Measurements from ENCODE around the gene RHO. TPM values are rescaled to one million over a fixed set of nuclear protein-coding genes. Genes with fewer than 3 reads are reported as not detected.
"Not testable (repeated sequence)": the region's sequence is repeated elsewhere in the genome, so short reads cannot be mapped to it uniquely, and the experiment has no call there.

The RHO gene
- total RNA-seq, 2 experiments from 2014 or later: not detected

DNA sequence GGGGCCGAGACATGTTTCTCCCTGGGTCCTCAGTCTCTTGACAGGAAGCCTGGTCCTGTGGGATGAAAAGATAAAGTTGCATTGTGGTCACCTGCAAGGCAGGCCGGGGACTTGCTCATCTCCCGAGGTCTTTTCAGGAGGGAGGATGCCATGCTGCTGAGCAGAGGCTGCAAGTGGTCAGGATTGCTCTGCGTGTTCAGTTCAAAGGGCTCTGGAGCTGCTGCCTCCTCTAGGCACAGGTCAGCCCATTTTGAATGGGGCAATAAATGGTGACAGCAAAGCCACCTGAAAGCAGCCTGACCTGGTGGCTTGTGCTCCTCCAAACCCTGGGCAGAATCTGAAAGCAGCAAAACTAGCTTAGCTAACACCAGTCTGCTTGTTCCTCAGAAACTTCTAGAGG is 37.4 kb upstream of the RHO start:
- CTCF ChIA-PET: interaction anchor here (1.0 to 1.7 kb wide), 2 partner anchors 10 to 447 kb away, joined by 3 to 6 read pairs; no protein-coding TSS in a partner anchor
- POLR2A ChIA-PET; H3K9me3 Mint-ChIP-seq; H3K27ac Mint-ChIP-seq; DNase-seq; H3K4me3 Mint-ChIP-seq; H3K4me1 Mint-ChIP-seq; H3K27me3 Mint-ChIP-seq; H3K36me3 Mint-ChIP-seq (ENCODE audit: low read depth): not testable (repeated sequence)

DNA sequence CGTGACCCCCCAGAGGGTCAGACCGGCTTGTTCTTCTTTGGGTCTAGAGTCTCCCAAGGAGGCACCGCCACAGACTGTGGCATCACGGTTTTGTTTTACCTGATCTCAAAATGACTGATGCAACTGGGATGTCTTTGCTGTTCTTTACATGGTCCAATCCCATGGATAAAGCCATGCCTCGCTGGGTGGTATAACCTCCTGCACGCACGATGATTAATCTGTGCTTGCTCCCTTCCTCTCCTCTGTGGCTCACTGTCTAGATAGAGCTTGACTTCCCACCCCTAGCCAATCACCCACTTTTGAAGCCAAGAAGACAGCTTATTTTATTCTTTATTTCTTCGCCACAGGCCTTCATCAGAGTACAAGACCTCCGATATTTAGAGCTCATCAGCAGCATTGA is 36.6 kb upstream of the RHO start:
- Mint-ChIP-seq H3K27ac (no peak overlapping the region), H3K9me3 (no peaks in the 10 kb centered on the region), H3K4me1 (no peaks in the 10 kb centered on the region), H3K36me3 (ENCODE audit: low read depth) (no peaks in the 10 kb centered on the region), H3K27me3 (no peaks in the 10 kb centered on the region), H3K4me3 (no peak overlapping the region)
- DNase-seq: no peak
- CTCF ChIA-PET: interaction anchor here (0.5 to 1.6 kb wide), 4 partner anchors 9 to 154 kb away, joined by 3 to 5 read pairs (median 3); no protein-coding TSS in a partner anchor
- POLR2A ChIA-PET: no interaction called here

- DNase-seq: no peak
- no peaks in the 10 kb centered on the region for H3K9me3 Mint-ChIP-seq
- no peaks in the 10 kb centered on the region for H3K36me3 Mint-ChIP-seq (ENCODE audit: low read depth)
- ChIA-PET POLR2A (no interaction called here), CTCF (interaction anchor here (0.6 to 1.6 kb wide), 5 partner anchors 10 to 93 kb away, joined by 3 to 5 read pairs (median 3); no protein-coding TSS in a partner anchor)
- no peaks in the 10 kb centered on the region for H3K4me1 Mint-ChIP-seq
- no peak overlapping the region for H3K27ac Mint-ChIP-seq
- no peaks in the 10 kb centered on the region for H3K27me3 Mint-ChIP-seq
- no peak overlapping the region for H3K4me3 Mint-ChIP-seq
Observed at GRCh38 chr3:129492691-129493090, 35.7 kb upstream of the RHO start.

- ChIA-PET CTCF (interaction anchor here (0.6 to 1.6 kb wide), 5 partner anchors 13 to 93 kb away, joined by 3 to 5 read pairs (median 3); no protein-coding TSS in a partner anchor), POLR2A (no interaction called here)
- Mint-ChIP-seq H3K36me3 (ENCODE audit: low read depth) (no peaks in the 10 kb centered on the region), H3K27ac (no peak overlapping the region), H3K27me3 (no peaks in the 10 kb centered on the region), H3K9me3 (no peaks in the 10 kb centered on the region), H3K4me1 (no peaks in the 10 kb centered on the region), H3K4me3 (no peak overlapping the region)
- DNase-seq: no peak
Observed at GRCh38 chr3:129493206-129493605, 35.2 kb upstream of the RHO start.

DNA sequence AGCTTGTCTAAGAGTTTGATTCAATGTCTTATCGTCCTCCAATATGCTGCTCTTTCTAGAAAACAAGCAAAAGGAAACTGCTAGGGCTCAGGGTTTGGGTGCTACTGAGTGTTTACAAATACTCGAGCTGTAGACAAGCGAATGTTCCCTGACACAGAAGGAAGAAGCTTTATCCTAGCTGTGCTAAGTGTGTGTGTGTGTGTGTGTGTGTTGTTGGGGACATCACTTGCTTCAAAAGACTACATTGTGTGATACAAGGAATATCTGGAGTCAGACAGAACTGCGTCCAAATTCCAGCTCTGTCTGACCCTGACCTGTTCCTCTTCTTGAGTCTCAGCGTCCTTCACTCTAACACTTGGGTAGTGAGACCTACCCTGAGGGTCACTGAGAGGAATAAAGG is 33.9 kb upstream of the RHO start:
- H3K36me3 Mint-ChIP-seq (ENCODE audit: low read depth); H3K9me3 Mint-ChIP-seq; POLR2A ChIA-PET; H3K4me3 Mint-ChIP-seq; H3K27me3 Mint-ChIP-seq; H3K27ac Mint-ChIP-seq; CTCF ChIA-PET; DNase-seq; H3K4me1 Mint-ChIP-seq: not testable (repeated sequence)

DNA sequence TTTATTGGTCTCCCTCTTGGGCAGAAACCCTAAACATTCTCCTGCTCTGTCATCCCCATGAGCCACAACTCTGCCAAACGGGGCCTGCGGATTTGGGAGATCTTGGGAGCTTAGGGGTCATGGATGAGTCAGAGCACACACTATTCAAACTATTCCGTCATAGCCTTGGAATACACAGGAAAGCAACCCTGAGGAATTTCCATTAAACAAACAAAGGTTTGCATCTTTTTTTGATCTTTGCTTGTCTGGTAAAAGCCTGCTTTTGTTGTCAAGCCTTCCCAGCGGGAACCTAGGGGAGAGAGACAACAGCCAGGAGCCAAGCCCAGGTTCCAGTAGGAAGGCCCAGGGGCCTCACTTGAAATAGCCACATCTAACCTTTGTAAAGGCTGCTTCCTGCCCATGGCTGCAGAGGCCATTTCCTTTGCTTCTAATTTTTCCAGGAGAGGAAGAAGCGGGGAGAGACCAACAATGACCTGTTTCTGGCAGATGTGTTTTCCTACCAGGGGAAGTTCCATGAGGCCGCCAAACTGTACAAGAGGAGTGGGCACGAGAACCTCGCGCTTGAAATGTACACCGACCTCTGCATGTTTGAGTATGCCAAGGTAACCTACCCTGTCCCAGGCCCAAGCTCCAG is 33.3 kb upstream of the RHO start:
- CTCF ChIA-PET, H3K9me3 Mint-ChIP-seq, H3K27ac Mint-ChIP-seq: not testable (repeated sequence)

GRCh38 chr3:129497876-129498275 is 30.6 kb upstream of the RHO start:
- H3K9me3 Mint-ChIP-seq; DNase-seq; H3K4me1 Mint-ChIP-seq; H3K27ac Mint-ChIP-seq; POLR2A ChIA-PET; CTCF ChIA-PET; H3K27me3 Mint-ChIP-seq; H3K36me3 Mint-ChIP-seq (ENCODE audit: low read depth); H3K4me3 Mint-ChIP-seq: not testable (repeated sequence)

More for the DNA sequence above, 33.3 kb upstream of the RHO start:
- POLR2A ChIA-PET; H3K4me1 Mint-ChIP-seq; H3K27me3 Mint-ChIP-seq; DNase-seq; H3K36me3 Mint-ChIP-seq (ENCODE audit: low read depth); H3K4me3 Mint-ChIP-seq: not testable (repeated sequence)

GRCh38 chr3:129498603-129499488 is 29.6 kb upstream of the RHO start:
- H3K27me3 Mint-ChIP-seq; H3K4me1 Mint-ChIP-seq; DNase-seq; POLR2A ChIA-PET; H3K4me3 Mint-ChIP-seq; H3K36me3 Mint-ChIP-seq (ENCODE audit: low read depth); CTCF ChIA-PET; H3K27ac Mint-ChIP-seq; H3K9me3 Mint-ChIP-seq: not testable (repeated sequence)

- H3K4me1 Mint-ChIP-seq; POLR2A ChIA-PET; H3K9me3 Mint-ChIP-seq; H3K27ac Mint-ChIP-seq; DNase-seq; H3K36me3 Mint-ChIP-seq (ENCODE audit: low read depth); H3K4me3 Mint-ChIP-seq; H3K27me3 Mint-ChIP-seq: not testable (repeated sequence)
- CTCF ChIA-PET: interaction anchor here (0.5 to 1.3 kb wide), 2 partner anchors 10 to 379 kb away, joined by 3 to 4 read pairs; no protein-coding TSS in a partner anchor
Observed at GRCh38 chr3:129499604-129500333, 28.7 kb upstream of the RHO start.

- POLR2A ChIA-PET: no interaction called here
- Mint-ChIP-seq H3K4me3 (no peak overlapping the region), H3K4me1 (no peaks in the 10 kb centered on the region), H3K9me3 (no peaks in the 10 kb centered on the region), H3K27me3 (no peaks in the 10 kb centered on the region), H3K36me3 (ENCODE audit: low read depth) (no peaks in the 10 kb centered on the region), H3K27ac (no peak overlapping the region)
- no peak for DNase-seq
- CTCF ChIA-PET: interaction anchor here (0.5 to 1.3 kb wide), 2 partner anchors 10 to 379 kb away, joined by 3 to 4 read pairs; no protein-coding TSS in a partner anchor
Observed at GRCh38 chr3:129500334-129500658, 28.1 kb upstream of the RHO start.

- H3K27ac Mint-ChIP-seq: no peak overlapping the region
Observed at GRCh38 chr3:129501630-129502029, 26.8 kb upstream of the RHO start.

GRCh38 chr3:129502641-129503408 is 25.6 kb upstream of the RHO start:
- Mint-ChIP-seq H3K9me3 (no peaks in the 10 kb centered on the region), H3K4me1 (no peaks in the 10 kb centered on the region), H3K4me3 (no peak overlapping the region), H3K27me3 (no peaks in the 10 kb centered on the region), H3K36me3 (ENCODE audit: low read depth) (no peaks in the 10 kb centered on the region), H3K27ac (no peak overlapping the region)
- CTCF ChIA-PET: no interaction called here
- POLR2A ChIA-PET: no interaction called here
- no peak for DNase-seq

More at GRCh38 chr3:129501630-129502029, 26.8 kb upstream of the RHO start:
- Mint-ChIP-seq H3K4me3 (no peak overlapping the region), H3K9me3 (no peaks in the 10 kb centered on the region), H3K4me1 (no peaks in the 10 kb centered on the region), H3K36me3 (ENCODE audit: low read depth) (no peaks in the 10 kb centered on the region), H3K27me3 (no peaks in the 10 kb centered on the region)
- CTCF ChIA-PET: interaction anchor here (0.6 kb wide), 1 partner anchor 116 kb away, joined by 3 read pairs; no protein-coding TSS in a partner anchor
- no peak for DNase-seq
- POLR2A ChIA-PET: no interaction called here
